Left forelimb (tissue), 1 donor: Measurements from ENCODE around the gene CCDC97.
"Not testable (repeated sequence)": the region's sequence is repeated elsewhere in the genome, so short reads cannot be mapped to it uniquely, and the experiment has no call there.

Source experiments
- DNase-seq: peaks from one replicate; pipeline ENCODE4 v3.0.0-alpha.2; 2018; ENCODE audit warnings: low spot score

CCDC97 gene

DNA sequence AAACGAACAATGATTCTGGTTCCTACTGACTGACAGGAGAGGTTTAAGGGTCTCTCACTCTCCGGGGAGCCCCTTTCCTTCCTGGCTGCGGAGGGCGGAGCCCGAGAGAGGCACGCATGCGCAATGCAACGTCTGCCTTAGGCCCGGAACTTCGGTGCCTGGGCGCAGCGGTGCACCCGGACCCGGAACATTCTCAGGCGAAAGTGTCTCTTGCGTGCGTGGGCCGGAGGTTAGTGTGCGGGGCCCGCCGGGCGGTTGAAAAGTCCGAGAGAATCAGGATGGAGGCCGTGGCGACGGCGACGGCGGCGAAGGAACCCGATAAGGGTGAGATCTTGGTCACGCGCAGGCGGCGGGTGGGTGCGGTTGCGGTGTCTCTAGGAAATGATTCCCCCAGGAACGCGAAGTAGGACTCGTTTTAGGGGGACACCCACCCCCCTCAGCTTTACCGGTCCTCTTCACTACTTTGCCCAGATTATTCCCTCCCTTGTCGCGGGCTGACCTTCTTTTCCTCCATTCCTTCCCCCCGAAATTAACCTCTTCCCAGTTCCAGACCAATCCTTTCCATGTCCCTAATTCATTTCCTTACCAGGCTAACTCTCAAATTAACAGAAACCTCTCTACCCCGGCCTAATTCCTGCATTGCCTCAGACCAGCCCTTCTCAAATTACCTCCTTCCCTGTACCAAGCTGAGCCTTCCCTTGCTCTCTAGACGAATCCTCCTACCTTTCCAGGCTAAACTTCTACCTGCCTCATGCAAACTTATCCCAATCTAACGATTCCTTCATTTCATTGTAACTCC, at the start of gene CCDC97:
Gene CCDC97 (plus strand): TSS at position 140 of the 799 bp plus-strand sequence. CDS start 139 bp downstream, at position 279.
- peak; percentile 94 for DNase-seq

DNA sequence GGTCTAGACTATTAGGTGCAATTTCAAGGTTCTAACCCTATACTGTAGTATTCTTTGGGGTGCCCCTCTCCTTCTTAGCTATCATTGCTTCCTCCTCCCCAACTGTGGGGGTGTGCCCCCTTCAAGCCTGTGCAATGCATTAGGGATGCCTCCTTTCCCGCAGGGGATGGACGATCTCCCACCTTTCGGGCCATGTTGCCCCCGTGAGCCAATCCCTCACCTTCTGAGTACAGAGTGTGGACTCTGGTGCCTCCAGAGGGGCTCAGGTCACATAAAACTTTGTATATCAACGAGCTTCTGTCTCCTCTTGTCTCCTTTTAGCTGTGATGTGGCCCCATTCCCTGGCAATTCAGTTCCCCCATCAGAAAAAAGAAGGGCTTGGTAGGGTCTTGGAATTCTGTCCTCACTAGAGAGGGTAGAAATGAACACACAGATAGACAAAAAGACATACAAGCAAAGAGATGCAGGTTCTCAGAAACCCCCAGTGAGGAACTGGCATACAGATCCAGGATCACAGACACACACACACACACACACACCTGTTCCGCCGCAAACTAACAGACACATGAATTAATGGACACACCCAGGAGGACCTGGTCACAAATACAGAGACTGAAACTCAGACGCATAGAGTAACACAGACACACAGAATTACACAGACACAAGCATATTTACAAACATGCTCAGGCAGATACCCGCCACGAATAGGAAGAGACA, 48.3 kb upstream of the CCDC97 start:
- no peak for DNase-seq

DNA sequence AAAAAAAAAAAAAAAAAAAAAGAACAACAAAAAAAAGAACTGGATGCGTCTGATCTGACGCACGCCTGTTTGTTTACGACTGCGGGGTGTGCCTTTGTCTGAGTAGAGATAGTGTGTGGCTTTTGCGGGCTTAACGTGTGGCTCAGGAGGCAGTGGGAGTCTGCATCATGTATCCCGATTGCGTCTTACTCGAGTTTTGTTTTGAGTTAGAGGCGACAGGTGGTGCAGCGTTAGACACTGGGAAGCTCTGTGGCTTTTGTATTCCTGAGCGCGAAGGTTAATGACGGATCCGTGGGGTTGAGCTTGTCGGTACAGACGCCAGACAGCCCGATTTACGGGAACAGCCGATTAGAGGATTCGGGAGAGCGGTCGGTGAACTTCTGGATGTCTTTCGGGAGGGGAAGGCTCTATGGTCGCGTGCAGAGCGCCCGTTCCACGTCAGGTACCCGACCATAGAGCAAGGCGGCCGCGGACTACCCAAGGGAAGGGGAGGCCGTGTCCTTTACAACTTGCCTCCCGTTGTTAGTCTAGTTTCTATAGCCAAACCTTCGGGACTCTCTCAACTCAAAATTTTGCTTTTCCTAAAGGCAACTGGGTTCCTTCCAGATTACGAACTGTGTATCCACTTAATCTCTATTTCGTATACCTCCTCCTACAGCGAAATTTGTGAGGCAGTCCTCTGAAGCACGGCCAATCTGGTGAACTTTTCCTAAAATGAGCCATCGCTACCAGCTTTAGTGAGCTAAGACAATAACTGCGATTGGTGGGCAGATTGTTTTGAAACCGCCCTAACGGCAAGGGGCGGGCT, 46.7 kb upstream of the CCDC97 start:
- DNase-seq, result peak; percentile 82

DNA sequence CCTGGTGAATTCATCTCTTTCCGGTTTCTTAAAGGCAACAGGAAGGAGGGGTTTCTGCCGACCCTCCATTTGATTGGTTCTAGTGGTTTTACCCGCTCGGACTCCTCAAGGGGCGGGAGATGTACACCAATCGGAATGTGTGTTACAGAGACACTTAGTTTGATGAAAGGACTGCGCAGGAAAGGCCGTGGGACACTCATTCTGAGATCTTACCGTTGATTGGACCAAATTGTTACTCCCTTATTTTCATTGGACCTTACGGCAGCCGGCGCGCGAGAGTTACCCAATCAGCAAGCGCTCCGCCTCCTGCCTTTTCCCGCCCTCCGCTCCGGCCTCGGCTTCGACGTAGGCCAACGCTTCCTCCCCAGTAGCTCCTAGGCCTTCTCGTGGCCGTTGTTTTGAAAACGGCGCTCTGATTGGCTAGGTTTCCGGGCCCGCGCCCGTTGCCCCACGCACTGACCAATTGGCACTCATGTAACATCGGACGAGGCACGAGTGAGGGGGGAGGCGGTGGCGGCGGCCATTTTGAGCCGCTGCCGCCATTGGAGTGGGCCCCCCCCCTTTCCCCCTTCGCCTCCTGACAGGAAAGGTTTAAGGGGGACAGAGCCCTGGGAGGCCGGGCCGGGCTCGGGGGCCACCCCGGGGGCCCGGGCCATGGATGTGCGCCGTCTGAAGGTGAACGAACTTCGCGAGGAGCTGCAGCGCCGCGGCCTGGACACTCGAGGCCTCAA, 46.0 kb upstream of the CCDC97 start, which contains the start of gene HNRNPUL1:
Gene HNRNPUL1 (plus strand): TSS at position 523 of the 731 bp plus-strand sequence. CDS start 132 bp downstream, at position 655.
- DNase-seq, result peak; percentile 100

DNA sequence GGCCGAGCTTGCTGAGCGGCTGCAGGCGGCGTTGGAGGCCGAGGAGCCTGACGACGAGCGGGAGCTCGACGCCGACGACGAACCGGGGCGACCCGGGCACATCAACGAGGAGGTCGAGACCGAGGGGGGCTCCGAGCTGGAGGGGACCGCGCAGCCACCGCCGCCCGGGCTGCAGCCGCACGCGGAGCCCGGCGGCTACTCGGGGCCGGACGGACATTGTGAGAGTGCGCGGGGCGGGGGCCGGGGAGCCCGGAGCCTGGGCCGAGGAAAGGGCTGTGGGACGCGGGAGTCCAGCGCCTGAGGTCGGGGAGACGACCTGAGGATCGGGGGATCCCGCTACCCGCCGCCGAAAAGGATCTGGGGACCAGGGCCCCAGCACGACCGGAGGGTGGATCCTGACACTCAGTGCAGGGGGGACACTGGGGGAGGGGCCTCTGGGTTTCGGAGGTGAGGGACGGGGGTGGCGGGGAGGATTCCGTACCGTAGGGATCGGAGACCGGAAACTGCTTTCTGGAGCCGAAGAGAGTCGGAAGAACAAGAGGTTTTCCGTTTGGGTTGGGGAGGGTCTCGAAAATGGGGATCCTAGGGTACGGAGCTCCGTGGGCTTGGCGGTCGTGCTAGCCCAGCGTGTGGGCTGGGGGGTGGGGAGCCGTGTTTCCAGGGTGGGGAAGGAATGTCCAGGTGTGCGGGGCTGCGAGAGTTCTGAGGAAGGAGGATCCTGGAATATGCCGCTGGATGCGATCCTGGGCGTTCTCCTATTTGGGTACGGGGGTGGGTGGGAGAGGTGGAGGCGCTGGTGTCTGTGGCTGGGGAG, 45.2 kb upstream of the CCDC97 start:
- DNase-seq, result no peak

DNA sequence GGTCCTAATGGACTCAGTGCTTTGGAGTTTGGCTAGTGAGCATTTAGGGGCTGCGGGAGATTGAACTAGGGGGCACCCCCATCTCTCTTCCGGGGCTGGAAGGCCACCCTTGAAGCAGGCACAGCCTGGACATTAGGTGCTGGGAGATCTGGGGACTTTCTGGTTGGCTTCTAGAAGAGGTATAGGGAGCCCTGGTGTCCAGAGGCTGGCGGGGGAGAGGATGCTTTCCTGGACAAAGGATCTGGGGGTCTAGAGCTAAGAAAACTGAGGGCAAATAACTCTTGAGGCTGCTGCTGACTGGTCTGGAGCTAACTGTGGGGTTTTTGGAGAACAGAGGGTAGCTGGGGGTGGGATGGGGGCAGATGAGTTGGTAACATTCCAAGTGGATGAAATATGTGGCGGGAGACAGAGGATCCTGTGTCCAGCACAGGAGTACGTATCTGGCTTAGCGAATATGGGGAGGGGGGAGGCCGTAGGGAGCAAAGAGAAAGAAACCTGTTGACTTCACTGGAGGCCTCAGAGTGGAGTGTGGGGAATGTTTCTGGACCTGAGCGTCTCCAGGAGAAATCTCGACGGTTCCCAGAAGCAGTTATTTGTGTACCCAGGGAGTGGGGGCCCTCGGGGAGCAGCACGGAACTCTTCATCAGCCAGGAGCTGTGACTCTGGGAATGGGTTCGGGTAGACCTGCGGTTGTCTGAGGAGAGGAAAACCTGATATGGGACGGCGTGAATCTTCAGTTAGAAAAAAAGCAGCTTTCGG, 44.4 kb upstream of the CCDC97 start:
- DNase-seq, result no peak

DNA sequence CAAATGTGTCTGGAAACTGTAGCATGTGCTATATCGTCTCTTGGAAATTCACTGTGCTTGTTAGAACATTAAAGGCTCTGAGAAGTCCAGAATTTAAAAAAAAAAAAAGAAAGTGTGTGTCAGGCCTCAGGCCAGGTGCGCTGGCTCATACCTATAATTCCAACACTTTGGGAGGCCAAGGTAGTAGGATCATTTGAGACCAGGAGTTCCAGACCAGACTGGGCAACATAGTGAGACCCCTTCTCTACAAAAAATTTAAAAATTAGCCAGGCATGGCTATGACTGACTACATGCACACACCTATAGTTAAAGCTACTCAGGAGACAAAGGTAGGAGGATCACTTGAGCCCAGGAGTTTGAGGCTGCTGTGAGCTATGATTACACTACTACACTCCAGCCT, 40.9 kb upstream of the CCDC97 start:
- DNase-seq, result no peak

DNA sequence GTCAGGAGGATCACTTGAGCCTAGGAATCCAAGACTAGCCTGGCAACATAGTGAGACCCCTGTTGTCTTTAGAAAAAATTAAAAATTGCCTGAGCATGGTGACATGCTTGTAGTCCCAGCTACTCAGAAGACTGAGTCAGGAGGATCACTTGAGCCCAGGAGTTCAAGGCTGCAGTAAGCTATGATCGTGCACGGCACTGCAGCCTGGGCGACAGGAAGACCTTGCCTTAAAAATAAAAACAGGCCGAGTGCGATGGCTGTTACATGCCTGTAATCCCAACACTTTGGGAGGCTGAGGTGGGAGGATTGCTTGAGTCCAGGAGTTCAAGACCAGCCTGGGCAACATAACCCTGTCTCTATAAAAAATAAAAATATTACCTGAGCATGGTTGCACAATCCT, 40.4 kb upstream of the CCDC97 start:
- no peak for DNase-seq

DNA sequence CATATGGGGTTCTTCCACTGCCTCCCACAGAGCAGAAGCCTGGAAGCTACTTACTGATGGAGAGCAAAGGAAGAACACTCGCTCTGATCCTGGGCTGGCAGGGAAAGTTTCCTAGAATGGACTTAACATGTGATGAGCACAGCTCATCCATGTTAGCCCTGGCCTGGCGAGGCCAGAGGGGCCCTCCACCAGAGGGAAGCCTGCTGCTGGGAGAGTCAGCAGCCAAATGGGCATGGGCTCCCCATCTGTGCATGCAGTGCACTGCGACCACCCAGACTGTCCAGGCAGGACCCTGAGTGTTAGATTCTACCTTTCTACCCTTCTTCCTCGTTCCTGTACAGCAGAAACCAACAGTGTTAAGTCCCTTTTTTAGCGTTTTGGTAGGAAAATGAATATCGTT, 36.9 kb upstream of the CCDC97 start:
- DNase-seq, result no peak

DNA sequence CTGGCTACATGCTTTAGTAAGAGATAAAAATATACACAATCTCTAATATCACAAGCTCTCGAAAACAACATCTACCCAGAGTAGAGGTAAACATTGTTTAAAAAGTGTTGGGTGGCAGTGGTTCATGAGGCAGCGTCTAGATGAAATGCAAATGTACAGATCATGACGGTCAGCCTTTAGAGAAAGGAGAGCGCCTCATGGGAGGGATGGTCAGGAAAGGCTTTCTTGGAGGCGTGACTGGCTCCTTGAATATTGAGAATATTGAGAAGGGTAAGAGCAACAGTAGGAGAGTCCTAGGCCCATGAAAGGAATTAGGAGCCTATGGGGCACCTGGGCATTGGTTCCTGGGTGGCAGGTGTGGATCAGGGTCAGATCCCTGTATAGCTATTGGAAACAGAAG, 35.2 kb upstream of the CCDC97 start:
- DNase-seq, result no peak

DNA sequence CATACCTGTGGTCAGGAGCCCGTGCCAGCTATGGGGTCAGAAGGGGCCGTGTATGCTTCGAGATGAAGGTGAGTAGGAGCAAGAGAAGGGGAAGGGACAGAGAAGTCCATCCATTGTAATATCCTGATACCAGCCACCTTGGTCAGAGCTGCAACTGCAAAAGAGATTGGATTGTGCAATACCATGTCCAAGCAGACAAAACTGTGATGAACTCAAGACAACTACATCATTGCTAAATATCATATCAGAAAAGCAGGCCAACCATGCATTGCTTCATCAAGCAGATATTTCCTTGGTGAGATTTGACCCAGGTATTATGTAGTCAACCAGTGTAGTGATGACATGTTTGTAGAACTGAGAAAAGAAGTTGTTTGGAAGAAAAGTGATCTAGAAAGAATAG, 33.7 kb upstream of the CCDC97 start:
- DNase-seq, result no peak

DNA sequence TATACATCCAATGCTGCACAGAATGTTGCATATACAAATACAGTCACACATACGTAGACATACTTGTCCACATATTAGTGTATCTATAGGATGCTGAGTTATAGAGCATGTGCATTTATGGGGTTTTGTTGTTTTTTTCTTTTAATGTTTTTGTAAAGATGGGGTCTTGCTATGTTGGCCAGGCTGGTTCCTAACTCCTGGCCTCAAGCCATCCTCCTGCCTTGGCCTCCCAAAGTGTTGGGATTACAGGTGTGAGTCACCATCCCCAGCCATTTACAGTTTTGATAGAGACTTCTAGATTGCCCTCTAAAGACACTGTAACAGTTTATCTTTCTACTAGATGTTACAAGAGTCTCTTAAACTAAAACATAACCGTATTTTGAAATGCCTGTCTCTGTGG, 31.5 kb upstream of the CCDC97 start:
- DNase-seq, result no peak

DNA sequence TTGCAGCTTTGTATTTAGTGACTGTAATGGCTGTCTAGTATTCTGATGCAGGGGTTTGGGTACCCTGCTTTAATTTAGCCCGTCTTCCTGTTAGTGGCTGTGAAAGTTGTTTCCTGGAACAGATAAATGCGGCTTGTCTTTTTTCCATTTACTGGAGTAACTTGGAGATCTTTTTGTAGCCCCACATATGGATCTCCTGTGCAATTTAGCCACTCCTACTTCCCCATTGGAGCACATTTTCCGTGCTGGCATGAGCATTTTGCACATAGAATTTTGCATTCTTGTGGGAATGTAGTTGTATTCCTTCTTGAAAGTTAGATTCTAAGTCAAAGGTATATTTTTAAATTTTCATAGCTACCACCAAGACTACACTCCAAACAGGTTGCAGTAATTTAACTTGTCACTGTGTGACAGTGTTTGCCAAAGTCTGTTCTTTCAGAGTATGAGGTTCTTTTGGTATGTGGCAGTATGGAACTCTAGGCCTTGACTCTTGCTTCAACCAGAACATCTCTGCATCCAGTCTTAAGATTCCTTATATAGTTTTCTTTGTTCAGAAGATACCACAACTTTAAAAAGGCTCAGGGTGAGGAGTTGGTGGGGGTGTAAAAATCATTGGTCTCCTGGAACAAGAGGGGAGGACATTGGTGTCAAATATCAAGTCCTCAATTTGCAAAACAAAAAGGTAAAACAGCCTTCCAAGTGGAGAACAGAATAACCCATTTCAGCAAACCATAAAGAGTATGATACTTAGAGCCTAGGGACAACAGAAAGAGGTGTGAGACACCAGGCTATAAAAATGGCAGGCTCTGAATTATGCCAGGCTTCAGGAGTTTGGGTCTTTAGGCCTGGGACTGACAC, 21.1 kb upstream of the CCDC97 start:
- no peak for DNase-seq

DNA sequence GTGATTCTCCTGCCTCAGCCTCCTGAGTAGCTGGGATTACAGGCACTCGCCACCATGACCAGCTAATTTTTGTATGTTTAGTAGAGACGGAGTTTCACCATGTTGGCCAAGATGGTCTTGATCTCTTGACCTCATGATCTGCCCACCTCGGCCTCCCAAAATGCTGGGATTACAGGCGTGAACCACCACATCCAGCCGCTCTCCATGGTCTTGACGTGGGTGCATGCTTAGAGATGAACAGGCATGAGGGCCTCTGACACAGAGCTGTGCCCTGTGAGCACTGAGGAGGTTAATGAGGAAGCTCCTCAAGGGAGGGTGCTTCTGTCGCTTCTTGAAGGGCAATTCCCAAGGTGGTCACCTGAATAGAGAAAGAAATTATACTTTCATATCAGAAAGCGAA, 20.2 kb upstream of the CCDC97 start:
- DNase-seq, result not testable (repeated sequence)

DNA sequence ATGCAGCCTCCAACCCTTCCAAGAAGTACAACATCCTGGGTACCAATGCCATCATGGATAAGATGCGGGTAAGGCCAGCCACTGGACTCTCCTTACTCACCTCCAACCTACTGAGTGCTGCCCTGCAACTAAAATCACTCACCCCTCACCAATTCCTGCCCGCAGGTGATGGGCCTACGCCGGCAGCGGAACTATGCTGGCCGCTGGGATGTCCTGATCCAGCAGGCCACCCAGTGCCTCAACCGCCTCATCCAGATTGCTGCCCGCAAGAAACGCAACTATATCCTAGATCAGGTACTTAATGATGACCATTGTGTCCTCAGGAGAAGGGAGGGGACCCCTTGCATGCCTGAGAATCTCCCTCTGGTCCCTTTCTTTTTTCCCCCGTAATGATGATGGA, 15.6 kb upstream of the CCDC97 start:
- DNase-seq, result no peak

DNA sequence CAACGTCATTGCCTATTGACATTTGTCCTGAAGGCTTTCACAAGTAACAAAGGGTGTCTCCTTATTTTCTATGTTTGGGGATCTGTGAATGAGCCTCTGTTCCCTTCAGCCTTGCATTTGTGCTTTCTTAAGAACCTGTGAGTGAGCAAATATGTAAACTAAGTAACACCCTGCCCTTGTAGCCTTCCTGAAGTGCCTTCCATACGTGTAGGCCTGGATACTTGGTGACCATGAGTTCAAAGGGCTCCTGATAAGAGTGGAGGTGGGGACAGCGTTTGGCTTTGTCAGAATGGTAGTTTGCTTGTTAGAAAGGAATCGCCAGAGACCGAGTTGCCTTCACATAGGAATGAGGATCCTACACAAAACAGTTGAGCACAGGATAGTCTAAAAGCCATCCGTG, 14.5 kb upstream of the CCDC97 start:
- no peak for DNase-seq

DNA sequence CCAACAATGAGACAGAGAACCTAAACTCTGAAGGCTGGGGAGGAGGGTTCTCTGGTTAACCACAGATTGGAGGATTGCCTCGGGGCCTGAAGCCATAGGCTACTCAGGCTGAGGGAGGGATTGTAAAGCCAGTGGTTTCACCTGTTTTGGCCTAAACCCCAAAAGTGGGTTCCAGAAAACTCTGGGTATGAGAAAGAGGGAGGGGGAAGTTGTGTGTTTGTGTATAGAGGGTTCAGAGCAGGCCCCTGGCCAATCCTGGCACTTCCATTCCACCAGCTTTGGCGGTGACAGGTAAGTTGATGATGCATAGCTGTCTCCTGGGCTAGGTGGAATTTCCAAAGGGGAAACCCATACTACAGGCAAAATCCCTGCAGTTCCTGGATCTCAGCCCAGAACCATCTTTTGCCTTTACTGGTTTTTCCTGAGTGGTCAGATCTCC, 13.5 kb upstream of the CCDC97 start:
- DNase-seq, result no peak

DNA sequence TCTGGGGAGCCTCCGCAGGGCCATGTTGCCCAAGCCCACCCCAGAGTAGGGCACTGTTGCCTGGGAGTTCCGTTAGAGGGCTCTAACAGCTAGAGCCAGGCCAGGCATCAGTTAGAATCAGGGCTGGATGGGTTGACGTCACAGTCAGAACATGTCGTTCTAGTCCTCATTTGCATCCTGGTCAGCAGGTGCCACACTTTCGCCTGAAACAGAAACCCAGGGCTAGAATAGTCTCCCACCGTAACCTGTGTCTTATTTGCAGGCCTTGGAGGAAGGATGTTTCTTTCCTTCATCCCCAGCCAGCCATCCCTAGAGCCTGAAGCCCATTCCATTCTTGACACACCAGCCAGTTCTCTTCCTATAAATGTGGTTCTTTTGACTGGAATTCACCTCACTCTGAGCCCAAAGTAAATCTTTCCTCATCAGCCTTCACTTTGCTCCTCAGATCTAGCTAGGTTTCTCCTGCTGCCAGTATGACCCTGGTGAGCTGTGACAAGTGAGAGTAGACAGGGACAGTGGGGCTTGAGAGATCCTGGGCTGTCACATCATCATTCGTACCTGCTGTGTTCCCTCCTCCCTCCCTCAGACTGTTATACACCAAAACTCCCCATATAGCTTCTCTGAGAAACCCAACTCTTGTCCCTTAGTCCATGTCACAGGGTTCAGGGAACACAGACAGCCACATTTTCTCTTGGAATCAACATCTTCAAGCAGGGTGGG, 12.2 kb upstream of the CCDC97 start:
- no peak for DNase-seq
